Measurements from ENCODE around the gene MED28. TPM values are rescaled to one million over a fixed set of nuclear protein-coding genes. Genes with fewer than 3 reads are reported as not detected.

Gene MED28
- polyA plus RNA-seq, 1 donor from 2014 or later: 33.7 TPM

DNA sequence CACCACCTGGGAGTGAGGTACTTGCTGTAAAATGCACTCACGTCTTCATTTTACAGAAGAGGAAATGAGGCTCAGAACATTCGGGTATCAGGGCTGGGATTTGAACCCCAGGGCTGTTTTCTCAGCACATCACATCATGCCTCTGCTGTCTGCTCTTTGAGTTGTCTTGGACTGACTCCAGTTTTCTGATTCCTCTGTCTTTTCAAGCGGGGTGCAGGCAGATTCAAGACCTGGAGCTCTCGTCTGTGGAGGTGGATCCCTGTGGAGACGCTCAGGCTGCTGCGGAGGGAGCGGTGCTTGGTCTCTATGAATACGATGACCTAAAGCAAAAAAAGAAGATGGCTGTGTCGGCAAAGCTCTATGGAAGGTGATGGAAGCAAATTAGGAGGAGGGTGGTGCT lies 31.2 kb upstream of the MED28 start:
- Histone ChIP-seq H3K36me3 (ENCODE audit: insufficient read depth, low read length) (no peaks in the 10 kb centered on the region), H3K9me2 (ENCODE audit: insufficient read depth, low read length) (no peaks in the 10 kb centered on the region), H3F3A (ENCODE audit: insufficient read depth, low read length, poor library complexity, severe bottlenecking) (peaks cover 2% of the 10 kb centered on the region), H3K27me3 (ENCODE audit: insufficient read depth, low read depth, low read length) (no peaks in the 10 kb centered on the region), H2AFZ (ENCODE audit: low read depth, low read length) (no peak overlapping the region), H3K4me2 (ENCODE audit: low read length) (no peak overlapping the region), H3K9ac (ENCODE audit: low read length) (no peak overlapping the region), H3K9me3 (ENCODE audit: low read length) (no peaks in the 10 kb centered on the region), H3K79me2 (replicated peaks; ENCODE audit: insufficient read depth, low read length) (no peaks in the 10 kb centered on the region), H3K4me3 (ENCODE audit: low read length) (no peak overlapping the region), H3K27ac (ENCODE audit: low read length) (no peak overlapping the region), H4K20me1 (ENCODE audit: insufficient read depth) (no peaks in the 10 kb centered on the region)
- no peak for TF ChIP-seq EP300 (conservative IDR thresholded peaks at IDR 0.05; ENCODE audit: poor library complexity, severe bottlenecking)
- TF ChIP-seq TAF1 (IDR thresholded peaks at IDR 0.05; ENCODE audit: low read depth): no peak
- TF ChIP-seq RAD21 (conservative IDR thresholded peaks at IDR 0.05): no peak
- TF ChIP-seq SMC3 (conservative IDR thresholded peaks at IDR 0.05; ENCODE audit: poor library complexity): no peak
- no peak for TF ChIP-seq EZH2 (IDR thresholded peaks at IDR 0.05; ENCODE audit: borderline replicate concordance, insufficient read depth, low read length, poor library complexity, severe bottlenecking)
- no peak for TF ChIP-seq MXI1 (conservative IDR thresholded peaks at IDR 0.05; ENCODE audit: poor library complexity, severe bottlenecking)
- no peak for TF ChIP-seq REST (IDR thresholded peaks at IDR 0.05; ENCODE audit: borderline replicate concordance)
- TF ChIP-seq, protein P1, sequence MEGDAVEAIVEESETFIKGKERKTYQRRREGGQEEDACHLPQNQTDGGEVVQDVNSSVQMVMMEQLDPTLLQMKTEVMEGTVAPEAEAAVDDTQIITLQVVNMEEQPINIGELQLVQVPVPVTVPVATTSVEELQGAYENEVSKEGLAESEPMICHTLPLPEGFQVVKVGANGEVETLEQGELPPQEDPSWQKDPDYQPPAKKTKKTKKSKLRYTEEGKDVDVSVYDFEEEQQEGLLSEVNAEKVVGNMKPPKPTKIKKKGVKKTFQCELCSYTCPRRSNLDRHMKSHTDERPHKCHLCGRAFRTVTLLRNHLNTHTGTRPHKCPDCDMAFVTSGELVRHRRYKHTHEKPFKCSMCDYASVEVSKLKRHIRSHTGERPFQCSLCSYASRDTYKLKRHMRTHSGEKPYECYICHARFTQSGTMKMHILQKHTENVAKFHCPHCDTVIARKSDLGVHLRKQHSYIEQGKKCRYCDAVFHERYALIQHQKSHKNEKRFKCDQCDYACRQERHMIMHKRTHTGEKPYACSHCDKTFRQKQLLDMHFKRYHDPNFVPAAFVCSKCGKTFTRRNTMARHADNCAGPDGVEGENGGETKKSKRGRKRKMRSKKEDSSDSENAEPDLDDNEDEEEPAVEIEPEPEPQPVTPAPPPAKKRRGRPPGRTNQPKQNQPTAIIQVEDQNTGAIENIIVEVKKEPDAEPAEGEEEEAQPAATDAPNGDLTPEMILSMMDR (IDR thresholded peaks at IDR 0.05; ENCODE audit: poor library complexity, severe bottlenecking): no peak
- no peak for TF ChIP-seq POLR2AphosphoS5 (IDR thresholded peaks at IDR 0.05)

GRCh38 chr4:17583941-17584340 lies 30.5 kb upstream of the MED28 start:
- Histone ChIP-seq H3K27me3 (ENCODE audit: insufficient read depth, low read depth, low read length) (no peaks in the 10 kb centered on the region), H3K79me2 (replicated peaks; ENCODE audit: insufficient read depth, low read length) (no peaks in the 10 kb centered on the region), H3K4me2 (ENCODE audit: low read length) (no peak overlapping the region), H3K27ac (ENCODE audit: low read length) (no peak overlapping the region), H3K9me2 (ENCODE audit: insufficient read depth, low read length) (no peaks in the 10 kb centered on the region), H4K20me1 (ENCODE audit: insufficient read depth) (no peaks in the 10 kb centered on the region), H3K36me3 (ENCODE audit: insufficient read depth, low read length) (no peaks in the 10 kb centered on the region), H3K4me3 (ENCODE audit: low read length) (no peak overlapping the region), H2AFZ (ENCODE audit: low read depth, low read length) (no peak overlapping the region), H3K9me3 (ENCODE audit: low read length) (no peaks in the 10 kb centered on the region), H3K9ac (ENCODE audit: low read length) (no peak overlapping the region), H3F3A (ENCODE audit: insufficient read depth, low read length, poor library complexity, severe bottlenecking) (no peaks in the 10 kb centered on the region)
- TF ChIP-seq MXI1 (conservative IDR thresholded peaks at IDR 0.05; ENCODE audit: poor library complexity, severe bottlenecking) (no peak), TAF1 (IDR thresholded peaks at IDR 0.05; ENCODE audit: low read depth) (no peak), EP300 (conservative IDR thresholded peaks at IDR 0.05; ENCODE audit: poor library complexity, severe bottlenecking) (no peak), RAD21 (conservative IDR thresholded peaks at IDR 0.05) (no peak), POLR2AphosphoS5 (IDR thresholded peaks at IDR 0.05) (no peak), EZH2 (IDR thresholded peaks at IDR 0.05; ENCODE audit: borderline replicate concordance, insufficient read depth, low read length, poor library complexity, severe bottlenecking) (no peak), REST (IDR thresholded peaks at IDR 0.05; ENCODE audit: borderline replicate concordance) (no peak), SMC3 (conservative IDR thresholded peaks at IDR 0.05; ENCODE audit: poor library complexity) (no peak)
- TF ChIP-seq, protein P1 (IDR thresholded peaks at IDR 0.05; ENCODE audit: poor library complexity, severe bottlenecking): no peak
